Femur (tissue), 1 donor: ENCODE results near the gene ZCWPW1.
A peak's percentile ranks its signal among the peaks of the same experiment; 100 is the strongest.
"Not testable (repeated sequence)": the region's sequence is repeated elsewhere in the genome, so short reads cannot be mapped to it uniquely, and the experiment has no call there.

Experiments used
- DNase-seq: peaks from one replicate; pipeline ENCODE4 v3.0.0-alpha.2; 2017

The ZCWPW1 gene

DNA sequence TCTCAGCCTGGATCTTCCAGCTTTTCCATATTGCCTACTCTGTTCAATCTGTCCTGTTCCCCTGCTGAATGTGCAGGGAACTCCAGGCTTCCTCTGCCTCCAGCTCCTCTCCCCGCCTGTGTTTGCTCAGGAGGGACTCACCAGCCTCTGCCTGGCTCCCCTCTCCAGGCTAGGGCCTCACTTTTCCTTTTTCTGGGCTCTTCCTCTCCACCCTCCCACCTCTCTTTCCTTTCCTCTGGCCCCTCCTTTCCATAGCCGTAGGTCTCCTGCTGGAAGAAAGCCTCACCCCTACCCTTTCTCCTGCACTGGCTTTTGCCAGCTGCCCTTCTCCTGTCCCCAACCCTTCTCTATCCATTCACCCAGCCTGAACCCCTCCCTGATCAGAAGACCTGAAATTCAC, 30.3 kb downstream of the ZCWPW1 start:
- DNase-seq = no peak

DNA sequence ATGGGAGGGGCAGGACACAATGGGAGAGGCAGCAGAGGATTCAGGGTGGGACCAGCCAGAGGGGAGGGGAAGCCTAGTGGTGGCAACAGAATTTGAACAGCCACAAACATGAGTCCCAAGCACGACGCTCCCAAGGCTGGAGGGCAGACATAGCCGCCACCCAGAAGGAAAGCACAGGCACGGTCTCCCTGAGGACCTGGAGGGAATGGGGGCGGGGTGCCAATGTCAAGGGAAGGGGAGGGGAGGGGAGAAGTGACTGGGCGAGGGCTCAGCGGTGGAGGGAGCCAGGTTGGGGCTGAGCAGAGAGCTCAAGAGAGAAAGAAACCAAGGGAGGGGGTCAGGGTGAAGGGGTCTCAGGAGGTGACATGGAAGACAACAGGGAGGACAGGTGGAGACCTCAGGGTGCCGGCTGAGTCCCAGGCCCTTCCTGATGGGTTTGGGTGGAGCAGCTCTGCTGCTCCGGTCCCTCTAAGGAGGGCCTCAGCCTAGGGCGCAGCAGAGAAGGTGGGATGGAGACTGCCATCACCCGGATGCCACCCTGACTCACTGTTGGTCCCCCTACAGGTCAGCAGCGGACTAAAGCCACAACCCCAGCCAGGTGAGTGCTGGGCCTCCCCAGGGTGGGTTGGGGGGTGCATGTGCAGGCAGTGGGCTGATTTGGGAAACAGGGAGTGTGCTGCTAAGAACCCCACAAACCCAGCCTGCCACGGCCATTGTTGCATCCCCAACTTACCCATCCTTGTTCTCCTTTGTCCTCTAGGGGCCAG, 31.0 kb downstream of the ZCWPW1 start:
- no peak for DNase-seq

DNA sequence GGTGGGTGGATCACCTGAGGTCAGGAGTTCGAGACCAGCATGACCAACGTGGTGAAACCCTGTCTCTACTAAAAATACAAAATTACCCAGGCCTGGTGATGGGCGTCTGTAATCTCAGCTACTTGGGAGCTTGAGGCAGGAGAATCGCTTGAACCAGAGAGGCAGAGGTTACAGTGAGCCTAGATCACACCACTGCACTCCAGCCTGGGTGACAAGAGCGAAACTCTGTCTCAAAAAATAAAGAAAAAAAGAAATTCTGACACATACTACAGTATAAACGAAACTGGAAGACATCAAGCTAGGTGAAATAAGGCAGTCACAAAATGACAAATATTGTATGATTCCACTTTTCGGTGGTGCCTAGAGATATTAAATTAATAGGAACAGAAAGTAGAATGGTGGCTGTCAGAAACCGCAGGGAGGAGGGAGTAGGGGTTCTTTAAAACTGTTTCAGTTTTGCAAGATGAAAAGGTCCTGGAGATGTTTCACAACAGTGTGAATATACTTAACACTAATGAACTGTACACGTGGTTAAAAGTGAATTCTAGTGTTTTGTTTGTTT, 32.0 kb downstream of the ZCWPW1 start:
- DNase-seq = no peak

DNA sequence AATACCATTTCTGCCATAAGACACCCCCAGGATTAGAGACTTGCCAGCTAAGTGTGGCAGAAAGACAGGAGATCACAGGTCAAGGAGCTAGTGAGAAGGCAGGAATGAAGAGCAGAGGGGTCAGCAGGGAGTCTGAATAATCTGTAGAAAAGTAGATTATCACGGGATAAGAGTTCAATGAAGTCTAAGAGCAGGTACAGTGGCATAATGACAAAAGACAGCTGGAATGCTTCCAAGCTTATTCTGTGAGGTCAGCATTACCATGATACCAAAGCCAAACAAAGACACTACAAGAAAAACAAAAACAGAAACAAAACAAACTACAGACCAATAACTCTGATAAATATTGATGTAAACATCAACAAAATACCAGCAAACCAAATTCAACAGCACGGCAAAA, 34.4 kb downstream of the ZCWPW1 start:
- no peak for DNase-seq

DNA sequence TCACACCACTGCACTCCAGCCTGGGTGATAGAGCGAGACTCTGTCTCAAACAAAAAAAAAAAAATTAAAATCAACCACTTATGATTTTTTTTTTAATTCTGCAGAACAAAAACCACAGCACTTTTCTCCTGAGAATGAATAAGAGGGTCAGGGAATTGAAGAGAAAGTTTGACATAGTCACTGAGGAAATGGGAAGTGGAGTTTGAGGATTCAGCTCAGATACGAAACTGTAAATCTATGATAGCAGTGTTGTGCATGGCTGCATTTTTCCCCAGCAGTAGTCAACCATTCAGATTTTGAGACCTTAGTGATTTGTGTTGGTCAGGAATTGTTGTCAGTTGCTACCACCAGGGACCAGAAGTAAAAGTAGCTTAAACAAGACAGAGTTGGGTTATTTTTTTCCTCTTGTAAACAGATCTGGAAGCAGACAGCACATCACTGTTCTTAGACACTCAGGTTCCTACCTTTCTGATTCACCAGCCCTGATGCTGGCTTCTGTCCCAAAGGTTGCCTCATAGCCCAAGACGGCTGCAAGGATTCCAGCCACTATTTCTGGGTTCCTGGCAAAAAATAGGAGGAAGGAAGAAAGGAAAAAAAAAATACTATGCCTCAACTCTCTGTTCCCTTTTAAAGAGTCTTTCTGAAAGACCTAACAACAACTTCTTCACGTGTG, 35.1 kb downstream of the ZCWPW1 start:
- no peak for DNase-seq

DNA sequence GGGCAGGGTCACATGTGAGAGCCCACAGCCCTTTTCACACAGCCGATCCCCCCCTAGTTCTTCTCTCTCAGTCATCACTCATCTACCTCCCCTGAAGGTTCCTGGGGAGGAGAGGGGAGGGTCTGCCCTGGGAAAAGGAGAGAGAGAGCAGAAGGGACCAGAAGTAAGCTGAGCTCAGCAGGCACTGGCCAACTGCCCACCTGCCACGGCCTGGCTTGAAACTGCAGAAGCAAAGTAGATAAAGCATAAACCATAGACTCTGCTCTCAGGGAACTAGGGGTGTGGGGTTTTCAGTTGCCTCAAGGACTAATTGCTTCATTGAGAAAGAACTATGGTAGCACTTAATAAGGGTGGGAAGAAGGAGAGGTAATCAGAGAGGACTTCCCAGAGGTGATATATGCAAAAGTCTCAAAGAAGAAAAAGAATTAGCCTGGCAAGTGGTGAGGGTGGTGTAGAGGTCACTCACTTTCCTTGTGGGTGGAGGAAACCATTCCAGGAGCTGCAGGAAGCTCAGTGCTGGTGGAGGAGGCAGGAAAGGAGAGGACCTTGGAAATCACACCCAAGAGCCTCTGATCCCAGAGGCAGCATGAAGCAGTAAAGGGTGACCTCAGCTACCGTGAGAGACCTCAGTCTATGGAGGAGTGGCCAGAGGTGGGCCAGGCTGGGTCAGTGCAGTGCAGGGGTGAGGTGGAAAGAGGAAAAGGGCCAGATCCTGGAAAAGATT, 38.1 kb downstream of the ZCWPW1 start:
- no peak for DNase-seq

DNA sequence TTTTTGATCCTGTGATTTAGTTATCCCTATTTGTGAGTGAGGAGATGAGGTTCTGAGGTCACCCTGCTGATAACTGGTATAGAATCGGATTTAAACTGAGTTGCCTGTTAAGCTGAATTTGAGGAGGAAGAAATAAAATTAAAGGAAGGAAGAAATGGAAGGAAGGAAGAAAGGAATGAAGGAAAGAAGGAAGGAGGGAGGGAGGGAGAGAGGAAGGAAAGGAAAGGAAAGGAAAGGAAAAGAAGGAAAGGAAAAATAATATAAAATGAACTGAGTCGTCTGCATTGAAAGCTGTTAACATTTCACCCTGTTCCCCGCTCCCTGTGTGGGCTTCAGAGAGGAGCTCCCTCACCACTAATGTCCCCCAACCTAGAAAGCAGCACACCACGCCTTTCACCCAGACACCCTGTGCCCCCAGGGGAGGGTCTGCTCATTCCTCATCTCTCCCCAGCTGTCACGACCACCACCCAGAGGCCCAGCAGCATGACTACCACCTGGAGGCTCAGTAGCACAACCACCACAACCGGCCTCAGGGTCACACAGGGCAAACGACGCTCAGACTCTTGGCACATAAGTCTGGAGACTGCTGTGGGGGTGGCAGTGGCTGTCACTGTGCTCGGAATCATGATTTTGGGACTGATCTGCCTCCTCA, 38.9 kb downstream of the ZCWPW1 start:
- no peak for DNase-seq

DNA sequence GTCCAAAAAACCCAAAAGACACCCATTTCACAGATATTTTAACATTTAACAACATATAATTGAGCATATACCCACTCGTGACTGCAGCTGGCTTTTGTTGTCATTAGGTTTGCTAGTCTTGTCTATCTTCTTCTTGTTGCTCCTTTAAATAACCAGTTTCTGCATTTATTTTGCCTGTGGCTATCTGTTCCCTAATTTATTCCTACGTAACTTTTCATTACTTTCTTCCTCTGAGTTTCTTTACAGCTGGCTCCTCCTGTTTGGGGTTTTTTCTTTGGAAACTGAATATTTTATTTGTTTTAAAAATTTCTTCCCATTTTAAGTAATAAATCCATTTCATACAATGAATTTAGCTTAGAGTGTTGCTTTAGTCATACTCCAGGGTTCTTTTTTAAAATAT, 40.8 kb downstream of the ZCWPW1 start:
- DNase-seq = no peak

DNA sequence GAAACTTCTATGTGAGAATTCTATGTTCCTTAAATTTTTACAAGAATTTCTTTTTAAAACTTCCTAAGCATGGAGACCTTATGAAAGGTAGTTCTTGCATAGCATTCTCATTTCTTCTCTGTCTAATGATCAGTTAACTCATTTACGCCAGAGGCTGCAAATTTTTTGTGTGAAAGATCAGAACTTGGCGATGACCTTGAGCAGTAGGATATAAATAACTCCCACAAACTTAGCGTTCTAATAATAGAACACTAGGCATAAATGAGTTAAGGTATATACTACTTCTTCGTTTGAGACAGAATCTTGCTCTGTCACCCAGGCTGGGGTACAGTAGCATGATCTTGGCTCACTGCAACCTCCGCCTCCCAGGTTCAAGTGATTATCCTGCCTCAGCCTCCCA, 41.6 kb downstream of the ZCWPW1 start:
- DNase-seq = no peak

DNA sequence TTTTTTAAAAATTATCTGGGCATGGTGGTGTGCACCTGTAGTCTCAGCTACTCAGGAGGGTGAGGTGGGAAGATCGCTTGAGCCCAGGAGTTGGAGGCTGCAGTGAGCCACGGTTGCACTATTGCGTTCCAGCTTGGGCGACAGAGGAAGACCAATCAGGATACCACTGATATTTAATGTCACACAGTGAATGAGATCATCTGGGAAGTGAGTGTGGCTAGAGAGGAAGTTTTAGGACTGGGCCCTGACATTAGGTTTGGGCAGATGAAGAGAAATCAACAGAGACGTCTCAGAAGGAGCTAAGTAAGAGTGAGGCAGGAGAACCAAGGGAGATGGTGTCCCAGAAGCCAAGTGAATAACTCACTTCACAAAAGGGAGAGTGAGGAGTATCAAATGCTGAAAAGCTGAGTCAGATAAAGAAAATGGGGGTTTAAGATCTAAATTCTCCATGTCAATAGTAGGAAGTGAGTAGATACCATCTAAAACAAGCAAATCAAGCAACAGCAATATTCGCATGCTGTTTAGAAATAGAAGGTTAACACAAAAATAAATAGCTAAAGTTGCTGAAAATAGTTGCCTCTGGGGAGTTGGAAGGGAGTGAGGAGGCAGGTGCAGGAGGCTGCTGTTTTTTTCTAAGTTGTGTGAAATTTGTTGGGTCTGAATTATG, 43.7 kb downstream of the ZCWPW1 start:
- no peak for DNase-seq

DNA sequence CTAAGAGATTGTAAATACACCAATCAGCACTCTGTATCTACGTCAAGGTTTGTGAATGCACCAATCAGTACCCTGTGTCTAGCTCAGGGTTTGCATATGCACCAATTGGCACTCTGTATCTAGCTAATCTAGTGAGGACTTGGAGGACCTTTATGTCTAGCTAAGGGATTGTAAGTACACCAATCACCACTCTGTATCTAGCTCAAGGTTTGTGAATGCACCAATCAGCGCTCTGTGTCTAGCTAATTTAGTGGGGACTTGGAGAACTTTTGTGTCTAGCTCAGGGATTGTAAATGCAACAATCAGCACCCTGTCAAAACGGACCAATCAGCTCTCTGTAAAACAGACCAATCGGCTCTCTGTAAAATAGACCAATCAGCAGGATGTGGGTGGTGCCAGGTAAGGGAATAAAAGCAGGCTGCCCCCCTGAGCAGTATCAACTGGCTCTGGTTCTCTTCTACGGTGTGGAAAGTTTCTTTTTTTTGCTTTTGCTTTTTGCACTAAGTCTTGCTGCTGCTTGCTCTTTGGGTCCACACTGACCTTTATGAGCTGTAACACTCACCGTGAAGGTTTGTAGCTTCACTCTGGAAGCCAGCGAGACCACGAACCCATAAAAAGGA, 46.2 kb downstream of the ZCWPW1 start:
- DNase-seq = not testable (repeated sequence)

DNA sequence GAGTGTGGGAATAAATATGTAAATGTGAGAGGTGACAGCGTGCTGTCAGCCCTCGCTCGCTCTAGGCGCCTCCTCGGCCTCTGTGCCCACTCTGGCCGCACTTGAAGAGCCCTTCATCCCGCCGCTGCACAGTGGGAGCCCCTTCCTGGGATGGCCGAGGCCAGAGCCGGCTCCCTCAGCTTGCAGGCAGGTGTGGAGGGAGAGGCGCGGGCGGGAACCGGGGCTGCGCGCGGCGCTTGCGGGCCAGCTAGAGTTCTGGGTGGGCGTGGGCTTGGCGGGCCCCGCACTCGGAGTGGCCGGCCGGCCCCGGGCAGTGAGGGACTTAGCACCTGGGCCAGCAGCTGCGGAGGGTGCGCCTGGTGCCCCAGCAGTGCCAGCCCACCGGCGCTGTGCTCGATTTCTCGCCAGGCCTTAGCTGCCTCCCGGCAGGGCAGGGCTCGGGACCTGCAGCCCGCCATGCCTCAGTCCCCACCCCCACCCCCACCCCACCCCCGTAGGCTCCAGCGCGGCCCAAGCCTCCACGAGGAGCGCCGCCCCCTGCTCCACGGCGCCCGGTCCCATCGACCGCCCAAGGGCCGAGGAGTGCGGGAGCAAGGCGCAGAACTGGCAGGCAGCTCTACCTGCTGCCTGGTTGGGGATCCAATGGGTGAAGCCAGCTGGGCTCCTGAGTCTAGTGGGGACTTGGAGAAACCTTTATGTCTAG, 46.8 kb downstream of the ZCWPW1 start:
- DNase-seq = not testable (repeated sequence)

DNA sequence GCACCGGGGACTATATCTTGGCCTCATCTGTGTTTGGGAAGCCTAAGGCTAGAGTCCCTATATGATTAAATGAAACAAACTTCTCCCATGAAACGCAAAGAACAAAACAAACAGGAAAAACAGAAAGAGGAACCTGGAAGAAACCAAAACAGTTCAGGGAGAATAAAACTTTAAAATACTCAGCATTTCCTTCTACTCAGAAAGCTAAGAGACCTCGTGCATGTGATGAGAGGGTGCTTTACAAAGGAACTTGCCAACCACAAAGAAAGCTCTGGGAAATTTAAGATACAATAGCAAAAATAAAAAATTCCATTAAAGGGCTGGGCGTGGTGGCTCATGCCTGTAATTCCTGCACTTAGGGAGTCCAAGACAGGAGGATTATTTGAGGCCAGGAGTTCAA, 48.3 kb downstream of the ZCWPW1 start:
- DNase-seq = no peak

DNA sequence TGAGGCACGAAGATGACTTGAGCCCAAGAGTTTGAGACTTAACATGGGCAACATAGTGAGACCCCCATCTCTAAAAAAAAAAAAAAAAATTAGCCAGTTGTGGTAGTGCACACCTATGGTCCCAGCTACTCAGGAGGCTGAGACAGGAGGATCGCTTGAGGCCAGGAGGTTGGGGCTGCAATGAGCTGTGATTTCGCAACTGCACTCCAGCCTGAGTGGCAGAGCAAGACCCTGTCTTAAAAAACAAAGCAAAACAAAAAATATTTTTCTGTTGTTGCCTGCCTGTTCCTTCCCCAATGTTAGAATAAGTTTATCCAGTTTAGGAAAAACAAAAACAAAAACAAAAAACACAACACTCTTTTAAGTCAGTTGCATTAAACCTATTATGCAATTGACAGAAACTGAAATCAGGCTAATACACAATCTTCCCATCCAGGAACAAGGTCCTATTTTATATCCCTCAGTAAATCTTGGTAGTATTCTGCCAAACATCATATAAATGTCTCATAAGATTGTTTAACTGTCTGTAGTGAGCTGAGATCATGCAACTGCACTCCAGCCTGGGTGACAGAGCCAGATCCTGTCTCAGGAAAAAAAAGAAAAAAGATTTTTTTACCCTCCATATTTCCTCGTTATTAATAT, 50.3 kb downstream of the ZCWPW1 start:
- no peak for DNase-seq

DNA sequence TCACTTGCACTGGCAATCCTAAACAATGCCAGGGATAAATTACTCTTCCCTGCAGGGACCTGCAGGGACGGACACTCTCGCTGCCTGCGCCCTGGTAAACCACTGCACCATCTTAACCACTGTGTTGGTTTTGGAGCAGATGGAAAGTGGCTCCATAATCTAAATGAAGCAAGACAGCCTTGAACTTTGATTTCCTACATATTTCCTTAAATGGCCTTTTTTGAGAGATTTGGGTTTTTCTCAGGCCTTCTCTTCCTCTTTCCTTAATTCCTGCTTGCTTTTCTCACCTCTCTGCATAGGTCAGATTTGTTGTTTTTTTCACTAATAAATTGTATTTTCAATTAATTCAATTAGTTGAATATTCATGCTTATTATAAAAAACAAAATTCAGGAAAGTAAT, 52.4 kb downstream of the ZCWPW1 start:
- DNase-seq = no peak

DNA sequence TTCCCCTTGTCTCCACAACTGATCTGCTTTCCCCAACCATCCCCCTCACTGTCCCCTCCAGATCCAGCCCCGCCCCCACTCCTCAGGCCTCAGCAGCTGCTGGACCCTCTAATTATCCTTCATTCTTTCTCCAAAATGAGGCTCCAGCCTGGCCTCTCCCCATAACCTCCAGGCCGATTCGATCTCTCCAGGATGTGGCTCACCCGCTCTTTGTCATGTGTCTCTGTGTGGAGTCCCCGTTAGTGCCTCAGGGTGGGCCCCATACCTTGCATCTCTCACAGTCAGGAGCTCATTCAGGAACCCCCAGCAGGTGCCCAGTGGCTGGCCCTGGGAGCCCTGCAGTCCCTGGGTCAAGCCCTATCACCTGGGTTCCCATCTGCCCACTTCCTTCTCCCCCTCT, 53.9 kb downstream of the ZCWPW1 start:
- DNase-seq = peak; percentile 16

DNA sequence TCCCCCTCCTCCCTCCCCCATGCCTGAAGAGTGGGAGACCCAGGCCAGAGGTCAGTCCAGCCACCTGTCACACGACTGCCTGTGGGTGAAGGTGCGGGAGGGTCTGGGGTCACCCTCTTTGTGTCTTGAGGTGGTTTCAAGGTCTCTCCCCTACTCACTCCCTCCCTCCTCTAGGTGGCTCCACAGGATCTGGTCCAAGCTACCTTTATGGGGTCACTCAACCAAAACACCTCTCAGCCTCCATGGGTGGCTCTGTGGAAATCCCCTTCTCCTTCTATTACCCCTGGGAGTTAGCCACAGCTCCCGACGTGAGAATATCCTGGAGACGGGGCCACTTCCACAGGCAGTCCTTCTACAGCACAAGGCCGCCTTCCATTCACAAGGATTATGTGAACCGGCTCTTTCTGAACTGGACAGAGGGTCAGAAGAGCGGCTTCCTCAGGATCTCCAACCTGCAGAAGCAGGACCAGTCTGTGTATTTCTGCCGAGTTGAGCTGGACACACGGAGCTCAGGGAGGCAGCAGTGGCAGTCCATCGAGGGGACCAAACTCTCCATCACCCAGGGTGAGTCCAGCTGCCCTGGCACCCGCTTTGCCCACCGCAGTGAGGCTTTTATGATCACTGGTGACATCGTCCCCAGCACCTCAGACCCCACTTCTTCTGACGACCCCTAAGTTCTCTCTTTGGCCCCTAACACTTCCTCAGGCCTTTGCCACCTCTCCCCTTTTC, 54.5 kb downstream of the ZCWPW1 start:
- DNase-seq = peak; percentile 17

DNA sequence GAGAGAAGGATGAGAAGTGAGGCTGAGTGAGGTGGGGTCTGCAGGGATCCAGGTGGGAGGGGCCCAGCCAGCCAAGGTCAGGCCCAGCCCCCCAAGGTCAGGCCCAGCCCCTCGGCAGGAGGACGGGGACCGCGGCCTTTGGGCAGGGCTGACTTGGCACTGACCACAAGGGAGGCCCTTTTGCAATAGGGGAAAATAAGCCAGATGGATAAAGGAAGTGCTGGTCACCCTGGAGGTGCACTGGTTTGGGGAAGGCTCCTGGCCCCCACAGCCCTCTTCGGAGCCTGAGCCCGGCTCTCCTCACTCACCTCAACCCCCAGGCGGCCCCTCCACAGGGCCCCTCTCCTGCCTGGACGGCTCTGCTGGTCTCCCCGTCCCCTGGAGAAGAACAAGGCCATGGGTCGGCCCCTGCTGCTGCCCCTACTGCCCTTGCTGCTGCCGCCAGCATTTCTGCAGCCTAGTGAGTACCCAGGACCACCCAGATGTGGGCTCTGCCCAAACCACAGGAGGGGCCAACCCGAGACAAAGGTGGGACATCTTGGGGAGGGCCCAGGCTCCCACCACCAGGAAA, 55.2 kb downstream of the ZCWPW1 start, which contains the start of gene PILRA:
TSS of gene PILRA (plus strand) at position 227 of the 571 bp plus-strand sequence. CDS start at position 397, 170 bp downstream.
- peak; percentile 33 for DNase-seq

DNA sequence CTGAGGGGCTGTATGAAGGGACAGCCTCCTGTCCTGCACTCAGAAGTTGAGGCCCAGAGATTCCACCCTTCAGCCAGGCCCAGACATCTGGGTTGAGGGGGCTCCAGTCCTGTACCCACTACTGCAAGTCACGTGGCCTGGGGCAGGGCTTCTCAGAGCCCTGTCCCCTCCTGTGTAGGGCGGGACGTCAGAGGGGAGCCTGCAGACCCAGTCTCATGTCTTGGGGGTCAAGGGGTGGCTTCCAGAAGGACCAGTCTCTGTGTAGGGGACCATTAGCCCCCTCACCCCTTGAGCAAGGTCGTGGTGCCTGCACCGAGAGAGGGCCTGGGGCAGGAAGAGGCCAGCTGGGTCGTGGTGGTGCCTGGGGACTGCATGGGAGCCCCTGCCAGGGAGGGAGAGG, 55.8 kb downstream of the ZCWPW1 start:
- no peak for DNase-seq

DNA sequence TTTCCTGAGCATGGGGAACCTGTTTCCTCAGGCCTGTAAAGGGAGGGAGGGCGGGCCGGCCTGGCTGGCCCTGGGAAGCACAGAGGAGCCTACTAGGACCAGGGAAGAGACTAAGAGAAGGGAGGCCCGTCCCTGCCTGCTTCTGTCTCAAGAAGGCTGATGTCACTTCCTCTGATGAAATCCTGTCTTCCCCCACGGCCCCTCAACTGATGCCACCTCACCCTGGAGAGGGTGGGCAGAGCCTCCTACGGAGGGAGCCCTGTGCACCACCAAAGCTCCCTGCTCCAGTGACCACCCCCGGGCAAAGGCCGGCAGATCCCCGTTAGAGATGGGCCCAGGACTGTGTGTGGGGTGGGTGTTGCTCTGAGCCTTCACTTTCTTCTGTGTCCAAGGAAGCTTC, 56.2 kb downstream of the ZCWPW1 start:
- peak; percentile 46 for DNase-seq
